Measurements from ENCODE around the gene BORCS5. TPM values are rescaled to one million over a fixed set of nuclear protein-coding genes. Genes with fewer than 3 reads are reported as not detected.
A peak's percentile ranks its signal among the peaks of the same experiment; 100 is the strongest.

The BORCS5 gene
- total and polyA plus RNA-seq, 2 of the 8 experiments (the other 6 are each of a cell fraction or from before 2014, with no cell fraction given): 8.3 to 17.4 TPM

DNA sequence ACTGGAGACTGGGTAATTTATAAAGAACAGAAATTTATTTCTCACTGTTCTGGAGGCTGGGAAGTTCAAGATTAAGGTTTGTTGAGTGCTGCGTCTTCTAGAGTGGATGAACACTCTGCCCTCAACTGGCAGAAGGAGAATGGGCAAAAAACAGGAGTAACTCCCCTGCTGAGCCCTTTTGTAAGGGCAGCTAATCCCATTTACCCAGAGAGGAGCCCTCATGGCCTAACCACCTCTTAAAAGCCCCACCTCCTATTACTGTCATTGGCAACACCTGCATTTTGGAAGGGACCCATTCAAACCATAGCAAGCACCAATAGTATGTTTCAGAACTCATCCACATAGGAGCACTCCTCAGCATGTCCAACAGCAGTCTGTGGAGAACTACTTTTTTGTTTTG, 47.4 kb downstream of the BORCS5 start:
- Histone ChIP-seq H3K27me3 (replicated peaks in 1 of 4; ENCODE audit: control insufficient read depth in 3 of 4, extremely low read depth in 1 of 4, insufficient read depth in 3 of 4, low read length in 3 of 4) (no peaks in the 10 kb centered on the region), H3K14ac (ENCODE audit: insufficient read length) (no peak overlapping the region), H2BK120ac (replicated peaks; ENCODE audit: low read depth, low read length) (no peak overlapping the region), H3K9me3 (ENCODE audit: insufficient read depth in 2 of 2, low read depth in 1 of 2, low read length in 1 of 2) (no peaks in the 10 kb centered on the region), H3K23me2 (ENCODE audit: low read depth, low read length) (no peaks in the 10 kb centered on the region), H3K9ac (replicated peaks in 1 of 4; ENCODE audit: extremely low read depth in 1 of 4, low read depth in 3 of 4, low read length in 3 of 4) (no peak overlapping the region), H4K20me1 (replicated peaks in 1 of 2; ENCODE audit: control insufficient read depth in 1 of 2, insufficient read depth in 2 of 2, low read length in 2 of 2) (no peaks in the 10 kb centered on the region), H3K4me2 (ENCODE audit: insufficient read depth in 1 of 2, low read depth in 2 of 2, low read length in 2 of 2) (no peak overlapping the region), H3K79me1 (ENCODE audit: low read depth, low read length) (no peaks in the 10 kb centered on the region), H2AK5ac (ENCODE audit: low read depth, low read length) (no peak overlapping the region), H2BK5ac (ENCODE audit: low read depth, low read length) (no peak overlapping the region), H3K4ac (replicated peaks; ENCODE audit: insufficient read length, low read depth, low read length) (no peak overlapping the region), H3K4me3 (ENCODE audit: extremely low read depth in 1 of 4, insufficient read depth in 2 of 4, low read depth in 3 of 4, low read length in 4 of 4) (no peak overlapping the region), H2AFZ (ENCODE audit: low read length) (no peak overlapping the region), H3K23ac (ENCODE audit: insufficient read length) (no peak overlapping the region), H4K8ac (ENCODE audit: extremely low read depth, insufficient read depth, low read length) (no peak overlapping the region), H2BK15ac (ENCODE audit: low read length) (no peak overlapping the region), H3K56ac (replicated peaks; ENCODE audit: insufficient read length, low read depth, low read length) (no peak overlapping the region), H4K5ac (ENCODE audit: insufficient read length, low read depth, low read length) (no peak overlapping the region), H3K79me2 (ENCODE audit: control insufficient read depth in 1 of 2, insufficient read depth in 2 of 2, low read length in 2 of 2) (no peaks in the 10 kb centered on the region; a peak in 1 of 4 replicates), H3K36me3 (ENCODE audit: control insufficient read depth in 2 of 4, insufficient read depth in 4 of 4, low read length in 3 of 4) (no peaks in the 10 kb centered on the region; a peak in 1 of 8 replicates), H4K91ac (replicated peaks; ENCODE audit: insufficient read length, low read length) (no peak overlapping the region), H3K27ac (ENCODE audit: low read depth, low read length) (no peak overlapping the region), H2BK12ac (ENCODE audit: low read depth, low read length) (no peak overlapping the region), H3K18ac (ENCODE audit: extremely low read depth, low read length) (no peak overlapping the region), H2BK20ac (ENCODE audit: low read length) (no peak overlapping the region), H3K4me1 (replicated peaks in 1 of 4; ENCODE audit: control insufficient read depth in 3 of 4, insufficient read depth in 4 of 4, low read length in 3 of 4) (peaks cover 0 to 9% (median 4%) of the 10 kb centered on the region in 4 experiments; a peak in 5 of 7 replicates)
- WGBS, 2 experiments (ENCODE audit: extremely low coverage in 1 of 2, insufficient coverage in 1 of 2, insufficient read length in 1 of 2, insufficient replicate concordance in 2 of 2, low coverage in 1 of 2, low lambda C conversion rate in 2 of 2, missing lambda C conversion rate in 1 of 2): 100% methylated on average over 1 of the region's 1 CpG; no CpG with 5 or more reads in 1 of the 2 experiments
- ChIA-PET POLR2A (ENCODE audit: partially characterized antibody) (interaction anchor here (1.0 kb wide), 1 partner anchor 13 kb away, joined by 3 read pairs; no protein-coding TSS in a partner anchor), CTCF (ENCODE audit: partially characterized antibody) (no interaction called here)
- DNase-seq (ENCODE audit: low read depth in 1 of 2, low spot score in 2 of 2) (no peak), FAIRE-seq (peak; percentile 13)
- TF ChIP-seq SIN3A (conservative IDR thresholded peaks at IDR 0.05 in 1 of 2, IDR thresholded peaks at IDR 0.05 in 1 of 2; ENCODE audit: low read depth in 1 of 2, low read length in 2 of 2): no peak
- TF ChIP-seq RBBP5 (IDR thresholded peaks at IDR 0.05; ENCODE audit: borderline replicate concordance, low read depth, low read length): no peak
- no peak for TF ChIP-seq EZH2 (IDR thresholded peaks at IDR 0.05; ENCODE audit: low read depth, low read length, severe bottlenecking)
- no peak for TF ChIP-seq CHD2 (IDR thresholded peaks at IDR 0.05; ENCODE audit: low read length)
- TF ChIP-seq MAFK (IDR thresholded peaks at IDR 0.05; ENCODE audit: low read depth, low read length): no peak
- 0 out of 4 replicates have a peak, but pooled peaks of 1 of the 2 experiments have one; percentile 1 for TF ChIP-seq RAD21 (IDR thresholded peaks at IDR 0.05 in 1 of 2, conservative IDR thresholded peaks at IDR 0.05 in 1 of 2; ENCODE audit: low read depth in 2 of 2, low read length in 2 of 2)
- TF ChIP-seq KDM4A (IDR thresholded peaks at IDR 0.05; ENCODE audit: low read depth, low read length, severe bottlenecking): no peak
- no peak for TF ChIP-seq SP1 (IDR thresholded peaks at IDR 0.05; ENCODE audit: low read depth, low read length)
